ENCODE results near the gene KRTAP5-4.

DNA sequence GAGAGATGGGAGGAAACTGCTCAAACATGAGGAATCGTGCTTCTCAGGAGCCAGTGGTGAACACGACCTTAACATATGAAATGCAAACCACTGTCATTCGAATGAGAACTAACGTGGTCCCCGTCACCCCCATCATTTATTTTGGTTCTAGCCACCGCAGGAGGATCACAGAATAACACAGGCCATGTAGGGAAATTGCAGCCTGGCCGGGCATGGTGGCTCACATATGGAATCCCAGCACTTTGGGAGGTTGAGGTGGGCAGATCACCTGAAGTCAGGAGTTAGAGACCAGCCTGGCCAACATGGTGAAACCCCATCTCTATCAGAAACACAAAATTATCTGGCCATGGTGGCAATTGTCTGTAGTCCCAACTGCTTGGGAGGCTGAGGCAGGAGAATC lies 34.7 kb upstream of the KRTAP5-4 start:
- TF ChIP-seq, protein P1, sequence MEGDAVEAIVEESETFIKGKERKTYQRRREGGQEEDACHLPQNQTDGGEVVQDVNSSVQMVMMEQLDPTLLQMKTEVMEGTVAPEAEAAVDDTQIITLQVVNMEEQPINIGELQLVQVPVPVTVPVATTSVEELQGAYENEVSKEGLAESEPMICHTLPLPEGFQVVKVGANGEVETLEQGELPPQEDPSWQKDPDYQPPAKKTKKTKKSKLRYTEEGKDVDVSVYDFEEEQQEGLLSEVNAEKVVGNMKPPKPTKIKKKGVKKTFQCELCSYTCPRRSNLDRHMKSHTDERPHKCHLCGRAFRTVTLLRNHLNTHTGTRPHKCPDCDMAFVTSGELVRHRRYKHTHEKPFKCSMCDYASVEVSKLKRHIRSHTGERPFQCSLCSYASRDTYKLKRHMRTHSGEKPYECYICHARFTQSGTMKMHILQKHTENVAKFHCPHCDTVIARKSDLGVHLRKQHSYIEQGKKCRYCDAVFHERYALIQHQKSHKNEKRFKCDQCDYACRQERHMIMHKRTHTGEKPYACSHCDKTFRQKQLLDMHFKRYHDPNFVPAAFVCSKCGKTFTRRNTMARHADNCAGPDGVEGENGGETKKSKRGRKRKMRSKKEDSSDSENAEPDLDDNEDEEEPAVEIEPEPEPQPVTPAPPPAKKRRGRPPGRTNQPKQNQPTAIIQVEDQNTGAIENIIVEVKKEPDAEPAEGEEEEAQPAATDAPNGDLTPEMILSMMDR (conservative IDR thresholded peaks at IDR 0.05; ENCODE audit: low read depth, low read length) = no peak
- TF ChIP-seq EZH2 (IDR thresholded peaks at IDR 0.05; ENCODE audit: borderline replicate concordance, low read depth, low read length, poor library complexity, severe bottlenecking) = no peak

Measured in A673 (cell line).